GM18909 (cell line): ENCODE results near the gene FKBP7.
"Not testable (repeated sequence)": the region's sequence is repeated elsewhere in the genome, so short reads cannot be mapped to it uniquely, and the experiment has no call there.

Experiments
- ATAC-seq: cut with Tn5 transposase; IDR thresholded peaks from one replicate; pipeline ENCODE4 v1.9.1; 2021; ENCODE audit warnings: mild to moderate bottlenecking; ENCODE audit not compliant: unreplicated experiment, poor library complexity

FKBP7 gene, protein sequence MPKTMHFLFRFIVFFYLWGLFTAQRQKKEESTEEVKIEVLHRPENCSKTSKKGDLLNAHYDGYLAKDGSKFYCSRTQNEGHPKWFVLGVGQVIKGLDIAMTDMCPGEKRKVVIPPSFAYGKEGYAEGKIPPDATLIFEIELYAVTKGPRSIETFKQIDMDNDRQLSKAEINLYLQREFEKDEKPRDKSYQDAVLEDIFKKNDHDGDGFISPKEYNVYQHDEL

DNA sequence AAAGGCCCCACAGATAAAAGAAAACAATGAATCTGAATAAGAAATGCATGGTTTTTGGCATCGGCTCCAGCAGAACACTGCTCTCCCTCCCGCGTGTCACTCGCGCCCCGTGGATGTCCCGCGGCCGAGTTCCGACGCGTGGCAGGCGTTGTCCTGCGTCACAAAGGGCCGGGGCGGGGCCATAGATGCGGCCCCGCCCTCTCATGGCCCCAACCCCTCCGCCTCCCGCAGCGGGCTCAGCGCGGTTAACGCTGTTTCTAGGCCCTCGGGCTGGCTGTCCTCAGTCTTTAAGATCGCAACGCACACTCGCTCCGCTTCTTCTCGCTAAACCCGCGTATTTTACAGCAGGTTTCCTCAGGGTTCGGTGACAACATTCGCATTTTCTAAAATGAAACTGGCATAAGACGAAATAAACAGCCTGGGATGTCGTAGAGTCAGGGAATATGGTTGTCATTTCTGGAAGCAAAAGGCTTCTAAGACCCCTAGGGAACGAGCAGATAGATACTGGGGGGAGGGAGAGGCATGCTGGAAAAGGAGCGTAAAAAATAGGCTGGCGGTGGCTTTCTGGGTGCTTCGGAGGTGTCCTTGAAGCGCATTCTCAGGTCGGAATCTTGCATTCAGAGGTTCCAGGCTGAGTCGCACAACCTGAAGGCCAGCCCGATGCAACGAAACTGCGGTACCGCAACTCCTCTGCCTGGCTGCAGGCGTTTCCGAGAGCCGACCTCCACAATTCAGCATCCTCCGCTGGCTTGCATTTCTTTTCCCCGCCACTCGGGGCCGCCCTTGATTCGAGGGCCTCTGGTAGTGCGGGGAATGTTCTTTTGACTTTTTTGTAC lies at the start of gene FKBP7:
TSS of gene FKBP7 (minus strand) at position 162 of the 836 bp plus-strand sequence. CDS start at position 61, 101 bp downstream.
- peak; percentile 49 for ATAC-seq

DNA sequence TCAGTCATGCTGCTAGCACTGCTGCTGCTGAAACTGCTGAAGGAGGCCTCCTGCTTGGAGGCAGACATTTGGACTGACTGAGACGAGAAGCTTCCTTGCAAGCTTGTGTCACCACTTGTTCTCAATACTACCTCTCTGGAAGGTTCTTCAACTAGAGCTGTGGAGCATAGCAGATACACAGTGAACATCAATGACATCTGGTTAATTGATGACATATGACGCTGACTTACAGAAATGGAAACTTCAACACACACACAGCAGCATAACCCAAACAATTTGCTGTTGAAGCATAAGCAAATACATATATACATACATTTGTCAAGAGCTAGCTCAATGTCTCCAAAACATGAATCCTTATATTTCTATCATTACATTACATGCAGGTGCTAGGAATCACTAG lies 49.2 kb upstream of the FKBP7 start:
- no peak for ATAC-seq

DNA sequence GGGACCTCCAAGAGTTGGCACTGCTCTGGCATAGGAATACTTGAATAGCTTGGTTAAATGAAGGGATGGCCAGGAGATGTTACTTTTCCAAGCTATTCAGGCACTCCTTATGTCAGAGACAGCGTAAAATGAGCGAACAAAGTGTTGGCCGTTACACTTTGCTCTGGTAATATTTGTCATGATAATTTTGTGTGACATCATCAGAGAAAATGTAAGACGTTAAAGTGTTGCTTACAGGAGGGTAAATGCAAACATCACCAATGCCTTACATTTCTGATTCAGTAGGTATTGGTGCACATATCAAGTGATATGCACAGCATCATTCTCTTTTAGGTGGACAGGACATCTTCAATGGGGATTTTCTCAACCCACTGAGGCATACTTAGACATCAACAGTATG lies 47.9 kb upstream of the FKBP7 start:
- ATAC-seq: no peak

DNA sequence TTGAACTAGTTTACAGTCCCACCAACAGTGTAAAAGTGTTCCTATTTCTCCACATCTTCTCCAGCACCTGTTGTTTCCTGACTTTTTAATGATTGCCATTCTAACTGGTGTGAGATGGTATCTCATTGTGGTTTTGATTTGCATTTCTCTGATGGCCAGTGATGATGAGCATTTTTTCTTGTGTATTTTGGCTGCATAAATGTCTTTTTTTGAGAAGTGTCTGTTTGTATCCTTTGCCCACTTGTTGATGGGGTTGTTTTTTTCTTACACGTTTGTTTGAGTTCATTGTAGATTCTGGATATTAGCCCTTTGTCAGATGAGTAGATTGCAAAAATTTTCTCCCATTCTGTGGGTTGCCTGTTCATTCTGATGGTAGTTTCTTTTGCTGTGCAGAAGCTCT lies 47.1 kb upstream of the FKBP7 start:
- not testable (repeated sequence) for ATAC-seq

DNA sequence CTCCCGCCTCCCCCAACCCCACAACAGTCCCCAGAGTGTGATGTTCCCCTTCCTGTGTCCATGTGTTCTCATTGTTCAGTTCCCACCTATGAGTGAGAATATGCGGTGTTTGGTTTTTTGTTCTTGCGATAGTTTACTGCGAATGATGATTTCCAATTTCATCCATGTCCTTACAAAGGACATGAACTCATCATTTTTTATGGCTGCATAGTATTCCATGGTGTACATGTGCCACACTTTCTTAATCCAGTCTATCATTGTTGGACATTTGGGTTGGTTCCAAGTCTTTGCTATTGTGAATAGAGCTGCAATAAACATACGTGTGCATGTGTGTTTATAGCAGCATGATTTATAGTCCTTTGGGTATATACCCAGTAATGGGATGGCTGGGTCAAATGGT lies 46.6 kb upstream of the FKBP7 start:
- ATAC-seq: not testable (repeated sequence)

DNA sequence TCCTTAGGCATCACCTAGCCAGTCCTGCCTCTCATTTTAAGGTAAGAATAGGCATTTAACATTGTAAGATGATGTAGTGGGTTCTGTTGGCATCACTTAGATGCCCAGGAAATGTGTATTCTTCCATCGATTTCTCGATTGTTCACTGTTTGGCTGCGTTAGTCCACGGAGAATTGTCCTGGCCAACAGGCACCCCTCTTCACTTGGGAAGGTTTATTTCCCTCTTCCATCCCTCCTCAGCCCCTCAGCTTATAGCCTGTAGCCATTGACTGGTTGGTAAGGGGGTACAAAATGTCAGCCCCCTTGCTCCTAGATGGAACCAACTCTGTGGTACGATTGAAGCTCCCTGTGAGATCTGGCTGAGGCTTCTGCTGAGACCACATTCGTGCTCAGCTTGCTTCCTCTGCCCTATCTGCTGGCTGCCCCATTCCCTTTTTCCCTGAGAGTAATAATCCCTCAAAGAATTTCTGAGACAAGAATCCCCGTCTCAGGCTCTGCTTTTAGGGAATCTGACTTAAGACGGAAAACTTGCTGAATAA lies 45.3 kb upstream of the FKBP7 start:
- ATAC-seq: peak; percentile 16

DNA sequence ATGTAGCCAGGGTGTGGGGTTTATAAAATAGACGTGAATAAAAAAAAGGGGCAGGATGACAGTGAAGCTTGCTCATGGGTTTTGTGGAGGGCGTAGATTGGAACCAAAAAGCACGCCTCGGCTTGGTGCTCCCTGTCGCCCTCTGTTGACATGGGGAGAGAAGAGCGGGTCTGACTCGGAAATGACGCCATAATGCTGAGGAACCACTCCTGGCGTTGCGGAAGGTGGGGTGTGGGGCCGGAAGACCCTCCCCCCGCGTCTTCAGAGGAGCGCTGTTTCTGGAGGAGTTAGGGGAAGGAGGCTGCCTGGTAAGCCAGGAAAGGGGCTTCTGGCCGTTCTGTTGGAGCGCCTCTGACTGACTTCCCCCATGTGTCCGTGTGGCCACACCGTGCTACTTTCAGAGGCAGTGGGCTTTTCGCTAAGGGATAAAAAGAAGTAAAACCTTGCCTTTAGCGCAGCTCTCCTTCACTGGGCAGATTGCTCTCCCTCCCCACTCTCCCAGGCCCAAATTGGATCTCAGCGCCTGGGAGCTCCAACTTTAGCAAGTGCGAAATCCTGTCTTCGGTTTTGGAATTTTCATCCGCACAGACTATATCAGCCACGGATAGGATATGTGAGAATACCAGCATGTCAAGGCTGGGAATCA lies 44.7 kb upstream of the FKBP7 start:
- peak; percentile 96 for ATAC-seq

DNA sequence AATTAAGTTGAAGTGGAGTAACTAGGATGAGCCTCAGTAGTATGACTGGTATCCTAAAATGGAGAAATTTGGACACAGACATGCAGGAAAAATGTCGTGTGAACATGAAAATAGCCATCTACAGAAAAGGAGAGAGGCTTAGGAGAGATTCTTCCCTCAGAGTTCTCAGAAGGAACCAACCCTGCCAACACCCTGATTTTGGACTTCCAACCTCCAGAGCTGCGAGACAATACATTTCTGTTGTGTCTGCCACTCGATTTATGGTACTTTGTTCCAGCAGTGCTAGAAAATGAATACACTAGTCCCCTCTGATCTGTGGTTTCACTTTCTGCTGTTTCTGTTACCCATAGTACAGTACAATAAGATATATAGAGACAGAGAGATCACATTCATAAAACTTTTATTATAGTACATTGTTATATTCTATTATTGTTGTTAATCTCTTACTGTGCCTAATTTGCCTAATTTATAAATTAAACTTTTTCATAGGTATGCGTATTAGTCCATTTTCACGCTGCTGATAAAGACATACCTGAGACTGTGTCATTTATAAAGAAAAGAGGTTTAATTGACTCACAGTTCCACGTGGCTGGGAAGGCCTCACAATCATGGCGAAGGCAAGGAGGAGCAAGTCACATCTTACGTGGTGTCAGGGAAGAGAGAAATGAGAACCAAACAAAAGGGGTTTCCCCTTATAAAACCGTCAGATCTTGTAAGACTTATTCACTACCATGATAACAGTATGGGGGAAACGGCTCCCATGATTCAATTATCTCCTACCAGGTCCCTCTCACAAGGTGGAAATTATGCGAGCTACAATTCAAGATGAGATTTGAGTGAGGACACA lies 43.1 kb upstream of the FKBP7 start:
- no peak for ATAC-seq

DNA sequence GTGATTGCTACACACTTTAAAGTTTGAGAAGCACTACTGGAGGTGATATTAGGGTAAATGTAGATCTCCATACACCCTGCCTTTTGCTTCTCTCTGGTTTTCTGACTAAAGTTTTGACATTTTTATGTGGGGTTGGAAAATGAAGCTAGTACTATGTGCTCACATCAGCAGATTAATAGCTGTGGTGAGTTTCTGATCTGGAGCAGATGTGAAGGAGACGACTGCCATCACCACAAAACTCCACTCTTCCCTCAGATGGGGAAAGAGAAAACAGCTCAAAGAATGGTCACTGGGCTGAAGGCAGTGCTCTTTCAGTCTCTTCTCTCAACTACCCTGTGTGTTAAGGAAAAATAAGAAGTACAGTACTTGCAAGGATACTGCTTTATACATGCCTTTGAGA lies 39.1 kb upstream of the FKBP7 start:
- ATAC-seq: no peak

DNA sequence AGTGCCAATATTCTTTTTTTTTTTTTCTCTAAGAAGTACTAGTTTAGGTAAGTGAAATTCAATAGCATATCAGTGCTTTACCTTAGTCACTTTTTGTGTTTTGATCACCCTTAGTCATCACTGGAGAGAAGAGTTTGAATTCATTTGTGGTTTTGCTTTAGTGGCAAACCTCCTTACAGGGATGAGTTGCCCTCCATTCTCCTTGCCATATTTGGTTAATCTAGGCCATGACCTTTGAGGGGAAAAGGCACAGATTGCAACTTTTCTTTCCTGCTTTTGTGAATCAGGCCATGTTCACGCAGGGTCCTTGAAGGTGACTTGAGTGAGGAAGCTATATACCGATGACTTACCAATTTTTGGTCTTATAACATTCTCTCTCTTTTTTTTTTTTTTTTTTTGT lies 36.3 kb upstream of the FKBP7 start:
- peak; percentile 62 for ATAC-seq

DNA sequence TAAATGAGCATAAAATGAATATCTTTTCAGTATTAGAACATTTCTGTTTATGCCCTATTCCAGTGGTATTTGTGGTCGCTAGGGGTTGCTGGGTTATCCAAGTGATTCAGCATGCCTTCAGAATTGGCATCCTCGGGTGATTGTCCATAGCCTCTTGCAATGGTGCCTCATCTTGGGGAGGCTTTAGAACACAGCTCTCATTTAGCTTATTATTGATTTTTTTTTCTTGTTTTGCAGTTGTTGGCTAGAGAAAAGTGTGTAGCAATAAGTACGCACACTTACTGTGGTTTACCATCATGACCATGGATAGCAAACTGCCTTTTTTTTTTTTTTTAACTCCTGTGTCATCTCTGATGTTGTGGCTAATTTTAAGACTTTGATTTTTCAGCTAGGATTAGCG lies 35.5 kb upstream of the FKBP7 start:
- no peak for ATAC-seq

DNA sequence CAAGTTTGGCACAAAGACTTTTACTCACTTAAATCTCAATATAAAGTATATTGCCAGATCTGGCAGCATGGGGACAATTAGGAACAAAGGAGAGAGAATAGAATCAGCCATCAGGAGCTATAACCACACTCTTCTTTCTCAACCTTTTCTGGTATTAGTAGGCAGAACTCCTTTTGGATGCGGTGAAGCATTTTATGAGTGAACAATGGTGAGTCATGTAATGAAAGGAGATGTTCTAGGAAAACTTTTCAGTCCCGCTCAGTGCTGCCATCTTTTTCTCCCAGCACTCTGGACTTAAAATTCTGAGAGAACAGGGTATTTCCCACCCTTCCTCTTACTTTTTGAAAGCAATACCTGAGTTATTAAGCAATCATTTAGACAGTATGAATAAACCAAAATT lies 34.1 kb upstream of the FKBP7 start:
- no peak for ATAC-seq

DNA sequence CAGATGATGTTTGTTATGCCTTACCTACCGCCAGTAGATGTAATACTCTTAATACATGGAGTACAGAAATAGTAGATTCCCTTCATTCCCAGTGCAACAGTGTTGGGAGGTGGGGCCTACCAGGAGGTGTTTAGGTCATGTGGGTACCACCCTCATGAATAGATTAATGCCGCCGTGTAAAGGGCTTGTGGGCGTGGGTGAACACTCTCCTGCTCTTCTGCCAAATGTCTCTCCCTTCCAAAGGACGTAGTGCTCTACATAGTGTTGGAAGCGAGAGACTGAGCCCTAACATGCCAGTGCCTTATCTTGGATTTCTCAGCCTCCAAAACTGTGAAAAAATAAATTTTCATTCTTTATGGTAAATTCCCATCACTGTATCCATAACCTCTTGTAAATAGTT lies 32.0 kb upstream of the FKBP7 start:
- ATAC-seq: no peak

DNA sequence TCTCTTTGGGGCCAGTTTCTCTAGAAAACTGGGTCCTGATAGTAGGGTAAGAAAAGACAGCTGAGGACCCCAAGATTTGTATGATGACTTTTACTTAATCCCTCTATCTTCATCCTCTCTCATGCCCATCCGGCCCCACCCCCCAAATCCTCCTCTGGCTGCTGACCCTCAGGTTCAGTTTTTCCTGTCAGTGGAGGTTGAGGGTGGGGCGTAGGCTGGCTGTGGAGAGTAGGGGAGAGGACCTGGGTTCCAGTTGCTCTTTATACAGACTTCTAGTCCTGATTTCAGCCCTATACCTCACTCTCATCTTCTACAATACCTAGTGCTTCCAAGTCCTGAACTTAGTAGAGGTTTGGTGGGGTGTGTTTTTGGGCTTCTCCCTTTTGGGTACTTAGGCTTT lies 30.2 kb upstream of the FKBP7 start:
- no peak for ATAC-seq

DNA sequence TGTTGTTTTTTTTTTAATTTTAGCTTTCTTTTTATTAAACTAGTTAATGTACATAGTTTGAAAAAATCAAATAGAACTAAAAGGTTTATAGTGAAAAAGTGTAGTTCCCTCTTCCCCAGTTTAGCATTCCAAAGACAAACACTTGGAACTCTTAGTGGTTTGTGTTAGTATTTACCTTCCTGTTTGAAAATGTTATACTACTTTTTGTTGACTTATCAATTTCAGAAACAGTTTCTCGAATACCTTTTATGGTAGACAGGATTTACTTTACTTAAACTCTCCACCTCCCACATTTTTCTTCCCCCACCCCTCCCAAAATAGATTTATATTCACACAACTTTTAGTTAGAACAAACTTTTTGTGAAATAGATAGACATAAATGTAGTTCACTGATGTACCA lies 28.5 kb upstream of the FKBP7 start:
- no peak for ATAC-seq

DNA sequence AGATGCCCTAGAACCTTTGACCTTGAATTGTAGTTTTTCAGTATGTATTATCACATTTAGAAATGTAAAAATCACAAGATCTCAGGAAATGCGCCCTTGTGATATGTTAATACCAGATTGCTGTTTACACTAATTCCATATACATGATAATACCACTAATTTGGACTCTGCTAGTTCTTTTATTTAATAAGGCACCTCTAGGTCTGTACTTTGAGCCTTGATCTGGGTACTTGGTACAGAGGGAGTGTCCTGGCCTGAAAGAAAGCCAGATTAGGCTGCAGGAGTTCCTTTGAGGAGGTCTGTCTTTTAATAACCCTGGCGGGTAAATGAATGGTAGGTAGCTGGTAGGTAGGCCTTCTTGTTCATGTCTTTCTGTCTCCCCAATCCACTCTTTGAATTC lies 28.1 kb upstream of the FKBP7 start:
- ATAC-seq: no peak

DNA sequence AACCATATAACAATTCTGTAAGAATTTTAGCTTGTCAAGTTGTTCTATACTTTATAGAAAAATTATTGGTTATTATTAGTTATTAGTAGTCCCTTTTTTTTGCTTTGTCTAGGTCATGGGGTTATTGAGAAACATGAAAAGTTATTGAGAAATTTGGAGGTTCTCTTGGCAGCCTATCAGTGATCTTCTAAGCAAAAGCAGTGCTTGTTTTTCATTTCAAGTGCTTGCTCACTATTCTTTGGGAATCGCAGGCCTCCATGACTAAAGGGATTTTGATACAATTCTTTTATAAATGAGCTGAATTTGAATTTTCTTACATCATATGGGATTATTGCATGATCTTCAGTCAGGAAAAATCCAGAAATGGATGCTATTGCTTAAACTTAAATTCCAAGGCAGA lies 27.7 kb upstream of the FKBP7 start:
- ATAC-seq: no peak

DNA sequence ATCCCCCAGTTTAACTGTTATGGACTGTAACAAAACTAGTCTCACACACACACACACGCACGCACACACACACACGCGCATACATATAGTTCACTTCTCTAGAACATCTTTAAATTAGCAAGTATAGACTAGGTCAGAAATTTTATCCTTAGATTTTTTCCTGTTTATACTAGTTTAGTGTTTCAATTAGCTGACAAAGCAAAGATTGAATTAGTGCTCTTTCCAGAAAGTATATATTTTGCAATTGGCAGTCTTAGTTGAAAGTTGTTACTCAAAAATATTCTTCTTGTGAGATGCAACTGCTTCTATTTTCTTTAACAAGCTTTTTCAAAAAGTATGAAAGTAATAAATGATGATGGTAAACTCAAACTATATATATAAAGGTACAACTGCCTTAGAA lies 24.4 kb upstream of the FKBP7 start:
- no peak for ATAC-seq

DNA sequence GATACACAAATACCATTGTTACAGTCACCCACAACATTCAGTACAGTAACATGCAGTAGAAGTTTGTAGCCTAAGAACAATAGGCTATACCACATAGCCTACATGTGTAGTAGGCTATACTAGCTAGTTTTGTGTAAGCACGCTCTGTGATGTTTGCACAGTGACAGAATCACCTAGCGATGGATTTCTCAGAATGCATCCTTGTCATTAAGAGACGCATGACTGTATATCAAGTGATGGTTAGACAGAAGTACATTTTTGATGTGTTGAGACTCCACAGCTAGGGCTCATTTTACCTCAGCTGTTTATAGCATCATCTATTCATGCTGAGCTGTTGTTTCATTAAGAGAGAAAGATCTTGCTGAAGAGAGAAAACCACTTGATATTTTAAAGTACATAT lies 21.2 kb upstream of the FKBP7 start:
- ATAC-seq: no peak

DNA sequence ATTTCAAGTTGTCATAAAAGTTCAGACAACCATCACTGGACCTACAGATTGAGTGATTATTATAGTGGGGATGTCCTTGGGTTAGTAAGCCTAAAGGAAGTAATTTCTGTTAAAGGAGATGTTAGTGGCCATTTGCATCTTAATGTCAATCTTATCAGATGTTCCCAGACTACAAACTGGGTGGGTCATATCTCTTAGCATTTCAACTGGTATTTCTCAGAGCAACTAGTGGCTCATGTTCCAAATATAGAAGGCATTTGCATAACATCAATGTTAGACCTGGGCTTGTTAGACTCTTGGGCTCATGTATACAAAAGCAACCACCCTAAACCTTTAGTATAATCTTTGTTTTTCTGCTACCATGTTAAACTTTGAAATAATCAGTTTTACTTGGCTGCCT lies 19.7 kb upstream of the FKBP7 start:
- ATAC-seq: peak; percentile 58
